HG03025 (cell line): ENCODE data around the gene PTPRN2.

Source experiments
- ATAC-seq: cut with Tn5 transposase; IDR thresholded peaks from one replicate; pipeline ENCODE4 v1.9.1; 2021; ENCODE audit warnings: mild to moderate bottlenecking, moderate library complexity; ENCODE audit not compliant: unreplicated experiment, low FRiP score

Gene PTPRN2

GRCh38 chr7:157615101-157615817 lies 972.4 kb downstream of the PTPRN2 start:
- no peak for ATAC-seq

- ATAC-seq = no peak
These were observed 973.1 kb downstream of the PTPRN2 start for GRCh38 chr7:157614457-157615020.

- no peak for ATAC-seq
These were observed 973.9 kb downstream of the PTPRN2 start for GRCh38 chr7:157613575-157614322.

- no peak for ATAC-seq
These were observed 974.7 kb downstream of the PTPRN2 start for GRCh38 chr7:157612664-157613561.

- no peak for ATAC-seq
These were observed 975.5 kb downstream of the PTPRN2 start for GRCh38 chr7:157612009-157612663.

DNA sequence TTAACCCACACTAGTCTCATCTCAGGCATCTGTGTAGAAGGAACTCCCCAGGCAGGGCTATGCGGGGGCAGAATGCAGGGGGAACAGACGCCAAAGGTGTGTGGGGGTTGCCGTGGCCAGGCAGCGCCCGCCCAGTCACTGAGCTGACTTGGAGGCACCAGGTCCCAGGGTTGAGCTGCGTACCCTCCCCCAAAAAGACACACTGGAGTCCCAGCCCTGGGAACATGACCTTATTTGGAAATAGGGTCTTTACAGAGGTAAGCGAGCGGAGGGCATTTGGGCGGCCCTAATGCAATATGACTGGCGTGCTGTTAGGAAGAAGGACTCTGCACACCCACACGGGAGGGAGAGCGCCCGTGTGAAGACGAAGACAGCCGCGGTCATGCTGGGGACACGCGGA lies 976.3 kb downstream of the PTPRN2 start:
- no peak for ATAC-seq

DNA sequence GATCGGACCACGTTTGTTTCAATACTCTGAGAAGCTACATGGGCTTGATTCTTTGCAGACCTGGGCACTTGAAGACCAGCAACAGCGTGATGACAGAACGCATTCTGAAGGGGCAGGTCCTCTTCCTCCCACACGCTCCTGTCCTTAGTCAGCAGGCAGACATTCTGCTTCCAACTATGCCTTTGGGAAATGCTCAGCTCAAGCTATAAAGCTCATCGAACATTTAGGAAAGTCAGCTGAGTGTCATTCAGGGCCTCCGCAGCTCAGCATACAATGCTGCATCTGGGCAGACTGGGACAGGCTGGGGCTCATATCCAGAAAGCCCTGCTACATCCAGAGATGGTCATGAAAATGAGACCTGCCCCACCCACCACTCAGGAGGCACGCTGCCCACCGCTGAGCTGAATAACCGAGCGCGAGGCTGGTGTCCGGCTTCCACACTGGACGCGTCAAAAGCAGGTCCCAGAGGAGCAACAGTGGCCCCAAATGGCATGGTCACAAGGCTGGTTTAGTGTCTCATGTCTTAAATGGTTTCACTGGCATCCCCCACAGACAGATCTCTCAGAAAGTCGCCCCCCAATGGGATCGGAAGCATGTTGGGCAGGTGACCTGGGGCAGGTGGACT lies 976.8 kb downstream of the PTPRN2 start:
- ATAC-seq = no peak

- ATAC-seq = no peak
These were observed 977.5 kb downstream of the PTPRN2 start for GRCh38 chr7:157609932-157610640.

DNA sequence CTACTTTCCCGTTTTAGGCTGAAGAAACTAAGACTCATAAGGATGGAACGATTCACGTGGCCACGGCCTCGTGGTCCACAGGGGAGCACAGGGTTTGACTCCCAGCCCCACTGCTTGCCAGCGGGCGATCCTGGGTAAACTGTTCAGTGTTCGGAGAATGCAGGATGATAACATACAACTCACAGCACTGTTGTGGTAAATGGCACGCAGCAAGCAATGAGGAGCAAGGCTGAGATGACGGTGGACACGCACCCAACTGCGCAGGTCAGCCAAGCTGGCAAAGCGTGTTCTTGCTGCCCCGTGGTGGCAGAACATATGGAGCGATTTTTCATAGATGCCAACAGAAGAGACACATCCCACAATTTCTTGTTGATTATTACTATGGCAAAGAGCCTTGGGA lies 978.1 kb downstream of the PTPRN2 start:
- ATAC-seq = no peak

- no peak for ATAC-seq
These were observed 980.4 kb downstream of the PTPRN2 start for GRCh38 chr7:157607218-157607617.

DNA sequence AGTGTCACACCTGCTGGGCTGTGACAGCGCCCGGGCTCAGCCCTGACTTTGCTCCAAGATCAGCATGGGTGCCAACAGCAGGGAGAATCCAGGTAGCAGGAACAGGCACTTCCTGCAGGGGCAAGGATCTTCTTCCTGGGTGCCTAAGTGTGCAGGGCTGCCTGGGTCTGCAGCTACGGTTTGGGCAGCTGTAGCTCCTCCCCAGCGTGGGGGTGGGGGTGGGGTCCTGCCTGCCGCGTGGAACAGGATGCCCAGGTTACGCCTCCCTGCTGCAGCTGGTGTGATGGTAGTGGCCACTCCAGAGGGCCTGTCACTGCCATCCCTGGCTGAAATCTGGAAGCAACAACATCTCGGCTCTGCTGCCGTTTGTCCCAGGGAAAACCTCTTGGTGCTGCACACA lies 981.5 kb downstream of the PTPRN2 start:
- no peak for ATAC-seq

DNA sequence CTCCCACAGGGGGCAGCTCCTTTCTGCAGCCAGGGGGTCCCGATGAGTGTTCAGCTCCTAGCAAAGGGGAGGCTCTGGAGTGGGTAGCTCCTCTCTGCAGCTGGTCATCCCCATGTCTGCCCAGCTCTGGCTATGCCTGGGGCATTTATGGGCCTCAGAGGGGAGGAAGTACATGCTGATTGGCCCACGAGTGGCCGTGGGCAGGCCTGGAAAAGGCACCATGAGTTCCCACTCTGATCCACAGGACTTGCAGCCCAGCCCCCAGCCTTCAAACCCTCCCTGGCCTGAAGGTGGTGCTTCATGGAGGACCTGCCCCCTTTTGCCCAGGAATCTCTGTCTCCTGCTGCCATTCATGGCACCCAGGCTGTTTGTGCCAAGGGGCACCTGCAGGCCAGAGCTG lies 982.0 kb downstream of the PTPRN2 start:
- ATAC-seq = no peak

DNA sequence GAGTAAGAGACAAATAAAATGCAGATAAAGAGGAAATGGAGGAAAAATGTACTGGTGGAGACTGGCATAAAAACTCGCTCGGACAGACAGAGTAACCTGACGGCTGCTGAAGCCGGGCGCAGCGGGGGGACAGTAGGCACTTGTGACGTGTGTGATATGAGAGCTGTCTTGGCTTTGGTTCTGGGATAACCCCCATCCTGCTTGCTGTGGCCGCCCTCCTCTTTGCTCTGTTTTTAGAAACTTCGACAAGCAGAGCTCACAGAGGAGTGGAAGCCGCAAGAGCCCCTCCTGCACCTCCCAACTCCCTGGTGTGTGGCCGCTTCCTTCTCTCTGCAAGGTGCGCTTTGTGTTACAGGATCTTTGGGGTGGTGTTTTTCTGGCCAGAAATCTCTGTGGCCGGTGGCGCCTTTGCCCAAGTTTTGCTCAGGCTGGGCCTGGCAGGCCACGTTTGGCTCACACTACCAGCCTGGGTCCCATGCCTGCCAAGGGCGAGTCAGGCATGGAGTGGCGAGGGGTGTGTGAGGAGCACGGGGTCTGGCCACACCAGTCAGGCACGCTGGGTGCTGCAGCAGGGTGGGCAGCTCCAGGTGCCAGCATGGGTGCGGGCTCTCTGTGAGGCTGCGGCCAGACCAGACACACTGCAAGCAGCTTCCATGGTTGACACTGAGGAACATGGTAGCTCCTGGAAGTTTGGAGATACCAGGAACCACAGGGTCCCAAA lies 982.8 kb downstream of the PTPRN2 start:
- no peak for ATAC-seq

DNA sequence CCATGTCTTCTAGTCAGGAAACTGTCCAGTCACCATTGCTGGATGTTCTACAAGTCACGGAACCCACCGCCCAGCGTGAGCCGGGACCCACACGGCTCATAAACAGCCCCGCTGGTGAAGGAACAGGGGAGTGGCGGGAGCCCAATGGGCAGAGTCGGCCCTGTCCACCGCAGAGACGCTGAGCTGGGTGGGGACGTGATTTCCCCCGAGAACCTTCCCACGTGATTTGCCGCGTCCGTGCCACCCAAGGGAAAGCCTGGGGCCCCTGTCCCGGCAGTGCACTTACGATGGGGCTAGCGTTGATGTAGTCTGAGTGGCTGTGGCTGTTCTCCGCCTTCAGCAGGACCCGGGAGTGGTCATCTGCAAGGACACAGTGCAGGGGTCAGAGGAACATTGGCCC lies 983.9 kb downstream of the PTPRN2 start:
- no peak for ATAC-seq

DNA sequence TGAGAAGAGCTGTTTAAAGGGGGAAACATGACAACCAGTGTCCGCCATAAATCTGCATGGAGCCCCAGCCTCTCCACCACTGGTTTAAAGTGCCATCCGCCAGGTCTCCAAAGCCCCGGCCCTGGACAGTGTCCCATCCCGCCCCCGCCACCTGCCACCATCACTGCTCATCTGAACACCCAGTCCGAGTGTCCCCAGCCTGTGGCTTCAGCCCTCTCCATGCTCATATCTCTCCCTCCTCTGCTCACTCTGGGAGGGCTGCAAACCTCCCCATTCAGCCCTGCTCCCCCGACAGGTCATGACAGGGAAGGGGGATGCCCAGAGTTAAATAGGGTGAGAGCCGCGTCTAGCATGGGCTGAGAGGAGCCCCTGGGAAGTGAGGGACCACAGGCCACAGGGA lies 984.6 kb downstream of the PTPRN2 start:
- no peak for ATAC-seq

- no peak for ATAC-seq
These were observed 985.0 kb downstream of the PTPRN2 start for GRCh38 chr7:157602581-157602980.

DNA sequence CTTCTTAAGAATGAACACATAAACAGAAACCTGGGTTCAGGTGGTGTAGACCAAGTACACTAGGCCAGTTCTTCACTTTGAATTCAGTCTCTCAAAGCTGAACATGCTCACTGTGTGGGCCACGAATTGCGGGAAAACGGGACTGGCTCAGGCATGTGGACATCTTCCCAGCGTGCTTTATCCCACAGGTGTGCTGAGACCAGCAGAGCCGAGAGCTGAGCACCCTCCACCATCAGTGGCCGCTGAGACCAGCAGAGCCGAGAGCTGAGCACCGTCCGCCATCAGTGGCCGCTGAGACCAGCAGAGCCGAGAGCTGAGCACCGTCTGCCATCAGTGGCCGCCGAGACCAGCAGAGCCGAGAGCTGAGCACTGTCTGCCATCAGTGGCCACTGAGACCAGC lies 985.5 kb downstream of the PTPRN2 start:
- no peak for ATAC-seq

DNA sequence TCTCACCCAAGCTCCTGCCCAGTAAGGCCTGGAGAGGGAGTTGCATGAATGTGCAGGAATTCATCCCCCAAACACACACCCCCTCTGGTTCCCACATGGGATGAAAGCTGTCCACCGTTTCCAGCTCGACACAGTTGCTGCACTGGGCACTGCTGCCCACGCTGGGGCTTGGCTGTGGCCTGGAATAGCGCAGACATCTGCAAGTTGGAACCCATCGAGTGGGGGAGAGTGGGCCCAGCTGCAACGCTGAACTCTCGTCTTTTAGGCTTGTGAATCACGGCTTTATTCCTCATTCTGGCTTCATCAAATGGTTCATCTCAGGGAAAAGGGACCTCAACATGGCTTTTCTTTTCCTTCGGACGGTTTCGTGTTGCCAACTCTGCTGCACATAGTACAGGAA lies 986.1 kb downstream of the PTPRN2 start:
- ATAC-seq = no peak

DNA sequence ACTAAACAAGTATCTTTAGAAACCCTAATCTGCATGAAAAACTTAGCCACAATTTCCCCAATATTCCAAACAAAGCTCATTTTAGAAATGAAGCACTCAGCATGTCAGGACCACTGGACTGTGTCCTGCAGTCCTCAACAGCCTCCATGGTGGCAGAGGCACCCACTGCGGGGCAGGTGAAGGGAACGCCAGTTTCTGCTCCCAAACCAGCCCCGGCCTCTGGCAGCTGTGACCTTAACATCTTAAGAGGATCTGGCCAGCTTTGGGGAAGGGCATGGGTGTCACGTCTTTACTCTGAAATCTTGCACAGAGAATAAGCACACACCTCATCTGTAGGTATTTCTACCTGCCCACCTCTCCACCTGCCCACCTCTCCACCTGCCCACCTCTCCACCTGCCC lies 988.1 kb downstream of the PTPRN2 start:
- ATAC-seq = no peak
